K562 (cell line): ENCODE measurements around the gene DPEP3. TPM values are rescaled to one million over a fixed set of nuclear protein-coding genes. Genes with fewer than 3 reads are reported as not detected.
A peak's percentile ranks its signal among the peaks of the same experiment; 100 is the strongest.

Experiments
- BCOR ChIP-seq: fragments of 450-650 bp; IDR thresholded peaks from 2 replicates; pipeline ENCODE4 v1.6.1; 2016
- BMI1 ChIP-seq: fragments of 150-350 bp; IDR thresholded peaks from 2 replicates; pipeline ENCODE4 v1.6.1; 2014; ENCODE audit warnings: low read length
- BRD9 ChIP-seq: fragments of 450-650 bp; IDR thresholded peaks from 2 replicates; pipeline ENCODE4 v1.6.1; 2018; ENCODE audit warnings: low read depth; ENCODE audit not compliant: partially characterized antibody
- CEBPG ChIP-seq, 3 experiments: fragments of 200-800 bp in 1 of 3; sonication (Bioruptor generic) in 1 of 3; sonication (generic) in 1 of 3; formaldehyde crosslinking in 1 of 3; IDR thresholded peaks in 2 of 3; conservative IDR thresholded peaks in 1 of 3; 2 replicates each; pipeline versions ENCODE4 v1.6.1 to v1.8.0; 2016 to 2022; ENCODE audit warnings: missing compliant biosample characterization in 2 of 3, missing genetic modification characterization in 2 of 3, mild to moderate bottlenecking in 1 of 3, missing genetic modification reagents in 1 of 3
- CSDE1 ChIP-seq, 2 experiments: fragments of 450-650 bp; IDR thresholded peaks; 2 replicates each; pipeline ENCODE4 v1.6.1; 2016; ENCODE audit warnings: mild to moderate bottlenecking in 1 of 2
- CTBP1 ChIP-seq: fragments of 450-650 bp; IDR thresholded peaks from 2 replicates; pipeline ENCODE4 v1.6.1; 2016; ENCODE audit warnings: borderline replicate concordance
- DDX20 ChIP-seq: fragments of 450-650 bp; IDR thresholded peaks from 2 replicates; pipeline ENCODE4 v1.6.1; 2016; ENCODE audit warnings: missing genetic modification characterization, low read depth, mild to moderate bottlenecking, missing compliant biosample characterization, moderate library complexity
- MEF2D ChIP-seq: conservative IDR thresholded peaks from 2 replicates; pipeline ENCODE4 v1.6.1; 2016; ENCODE audit warnings: low read depth, missing genetic modification characterization, missing compliant biosample characterization
- MTF1 ChIP-seq: fragments of 250-450 bp; sonication (Bioruptor Pico); IDR thresholded peaks from 2 replicates; pipeline ENCODE4 v1.9.0; 2021; ENCODE audit warnings: moderate library complexity, mild to moderate bottlenecking, inconsistent platforms, borderline replicate concordance
- NCOA6 ChIP-seq: fragments of 450-650 bp; IDR thresholded peaks from 2 replicates; pipeline ENCODE4 v1.6.1; 2017; ENCODE audit warnings: mild to moderate bottlenecking
- NFXL1 ChIP-seq: fragments of 450-650 bp; formaldehyde crosslinking; IDR thresholded peaks from 2 replicates; pipeline ENCODE4 v1.4.0; 2021; ENCODE audit warnings: mild to moderate bottlenecking
- NRF1 ChIP-seq, 2 experiments: fragments of 450-650 bp; IDR thresholded peaks in 1 of 2; conservative IDR thresholded peaks in 1 of 2; 2 replicates each; pipeline ENCODE4 v1.6.1; 2014; ENCODE audit warnings: mild to moderate bottlenecking in 2 of 2
- POLR2G ChIP-seq: fragments of 200-400 bp; formaldehyde crosslinking; IDR thresholded peaks from 2 replicates; pipeline ENCODE4 v1.6.1; 2017; ENCODE audit warnings: low read depth, mild to moderate bottlenecking, antibody characterized with exemption, low read length, moderate library complexity
- RAD51 ChIP-seq: fragments of 450-650 bp; IDR thresholded peaks from 2 replicates; pipeline ENCODE4 v1.7.1; 2016; ENCODE audit warnings: low read depth, mild to moderate bottlenecking, borderline replicate concordance
- SAFB ChIP-seq: fragments of 200-400 bp; formaldehyde crosslinking; IDR thresholded peaks from 2 replicates; pipeline ENCODE4 v1.6.1; 2017; ENCODE audit warnings: low read depth, low read length, borderline replicate concordance
- SP1 ChIP-seq: sonication (generic); formaldehyde crosslinking; IDR thresholded peaks from 2 replicates; pipeline ENCODE4 v1.8.1; 2022; ENCODE audit warnings: mild to moderate bottlenecking, missing genetic modification reagents
- TAL1 ChIP-seq: fragments of 450-650 bp; IDR thresholded peaks from 2 replicates; pipeline ENCODE4 v1.6.1; 2016; ENCODE audit warnings: mild to moderate bottlenecking
- ZC3H4 ChIP-seq: sonication (generic); formaldehyde crosslinking; IDR thresholded peaks from 2 replicates; pipeline ENCODE4 v1.9.0; 2021; ENCODE audit warnings: missing genetic modification reagents, borderline replicate concordance
- ZFX ChIP-seq: sonication (generic); formaldehyde crosslinking; IDR thresholded peaks from 2 replicates; pipeline ENCODE4 v1.8.0; 2022; ENCODE audit warnings: mild to moderate bottlenecking, missing genetic modification reagents, moderate library complexity
- ZNF239 ChIP-seq: fragments of 250-450 bp; sonication (Bioruptor Pico); IDR thresholded peaks from 2 replicates; pipeline ENCODE4 v1.4.0; 2020; ENCODE audit warnings: mild to moderate bottlenecking
- ZNF551 ChIP-seq: fragments of 250-450 bp; sonication (Bioruptor Pico); IDR thresholded peaks from 2 replicates; pipeline ENCODE4 v1.5.0; 2021; ENCODE audit warnings: mild to moderate bottlenecking, moderate library complexity
- ZNF77 ChIP-seq: fragments of 250-450 bp; sonication (Bioruptor Pico); IDR thresholded peaks from 2 replicates; pipeline ENCODE4 v1.5.0; 2020
- ZNF79 ChIP-seq: fragments of 250-450 bp; sonication (Bioruptor Pico); IDR thresholded peaks from 2 replicates; pipeline ENCODE4 v1.4.0; 2020; ENCODE audit warnings: low read depth, mild to moderate bottlenecking, moderate library complexity
- ZZZ3 ChIP-seq: fragments of 450-650 bp; IDR thresholded peaks from 2 replicates; pipeline ENCODE4 v1.6.1; 2016; ENCODE audit warnings: antibody characterized with exemption, mild to moderate bottlenecking, moderate library complexity
- polyA plus RNA-seq, 8 experiments: library from polyadenylated mRNA; depleted of rRNA in 4 of 8; stranded (reverse) in 5 of 8; unstranded in 3 of 8; fragments of >200 nt; fragmentation: Nextera tagmentation in 2 of 8; fragmentation: Illumina TruSeq in 1 of 8; extraction: Ambion mirVana in 2 of 8; extraction: Trizol in 1 of 8; gene quantifications; 2 replicates each; pipeline versions ENCODE4 v1.2.1 to v1.2.3, GENCODE V29; 2011 to 2014; ENCODE audit warnings: inconsistent platforms in 1 of 8, missing spikeins in 1 of 8
- total RNA-seq, 7 experiments: library from RNA; depleted of rRNA in 6 of 7; stranded (reverse); fragments of >200 nt in 6 of 7; fragmentation: Illumina TruSeq in 2 of 7; extraction: Trizol in 2 of 7; gene quantifications; 2 replicates each; pipeline versions ENCODE4 v1.2.1 to v1.2.3, GENCODE V29; 2011 to 2021; ENCODE audit warnings: low replicate concordance in 1 of 7
- TF ChIP-seq, protein P1 (sequence below): sonication (generic); formaldehyde crosslinking; IDR thresholded peaks from 2 replicates; pipeline ENCODE4 v1.9.0; 2022; ENCODE audit warnings: mild to moderate bottlenecking, missing genetic modification reagents
- TF ChIP-seq, protein P2 (sequence below): sonication (generic); formaldehyde crosslinking; IDR thresholded peaks from 2 replicates; pipeline ENCODE4 v1.8.0; 2023; ENCODE audit warnings: mild to moderate bottlenecking, missing genetic modification reagents

The DPEP3 gene
- total and polyA plus RNA-seq, 9 of the 15 experiments (the other 6 are each of a cell fraction or from before 2014, with no cell fraction given) = not detected

DNA sequence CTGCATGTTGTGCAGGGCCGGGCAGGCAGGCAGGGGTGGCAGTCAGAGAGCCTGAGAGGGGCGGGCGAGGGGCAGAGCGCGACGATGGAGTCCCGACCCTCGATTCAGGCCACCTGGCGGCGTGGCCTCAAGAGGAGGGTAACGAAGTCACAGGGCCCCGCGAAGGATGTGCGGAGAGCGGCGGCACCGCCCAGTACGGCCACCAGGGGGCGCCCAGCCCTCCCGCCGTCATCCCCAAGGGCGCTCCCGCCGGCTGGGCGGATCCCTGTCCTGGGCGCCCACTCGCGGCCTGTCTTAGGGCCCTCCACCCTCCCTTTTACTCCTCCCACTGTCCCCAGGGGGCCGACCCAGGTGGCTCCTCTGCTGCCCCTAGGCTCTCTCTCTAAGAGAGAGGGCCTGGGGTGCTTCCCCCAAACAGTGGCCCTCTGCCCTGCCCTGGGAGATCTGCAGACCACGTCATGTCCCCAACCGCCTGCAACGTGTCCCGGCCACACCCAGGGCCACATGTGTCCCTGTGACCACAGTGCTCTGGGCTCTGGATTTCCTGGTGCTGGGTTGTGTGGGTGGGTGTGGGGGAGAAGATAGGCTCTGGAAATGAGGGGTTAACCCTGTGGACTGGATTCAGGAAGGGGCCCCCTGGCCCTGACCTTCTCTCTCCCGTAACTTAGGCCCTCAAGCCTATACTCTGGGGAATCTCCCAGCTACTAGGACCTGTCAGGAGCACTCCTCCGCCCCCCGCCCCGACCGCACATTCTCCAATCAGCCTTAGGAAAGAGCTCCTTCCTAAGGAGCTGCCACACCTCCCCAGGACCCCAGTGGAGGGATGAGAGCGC lies 13.1 kb upstream of the DPEP3 start (continued):
- TF ChIP-seq CEBPG (CRISPR knock-in tag; IDR thresholded peaks at IDR 0.05) (no peak), CEBPG (tag; conservative IDR thresholded peaks at IDR 0.05 in 1 of 2, IDR thresholded peaks at IDR 0.05 in 1 of 2) (no peak), ZNF239 (peak; percentile 37; the same call in 1 of the 2 replicates), MEF2D (tag) (peak; percentile 17; the same call in 1 of the 2 replicates), NRF1 (conservative IDR thresholded peaks at IDR 0.05 in 1 of 2, IDR thresholded peaks at IDR 0.05 in 1 of 2) (peak; percentile 23 to 31; a peak in 1 of 4 replicates), RAD51 (no peak; the same call in 1 of the 2 replicates), ZNF77 (CRISPR knock-in tag) (no peak), CTBP1 (peak; percentile 90), MTF1 (CRISPR knock-in tag) (no peak), BCOR (0 out of 2 replicates have a peak, but pooled peaks have one; percentile 34), ZNF79 (CRISPR knock-in tag) (no peak), TAL1 (no peak), BMI1 (no peak), DDX20 (no peak), SP1 (CRISPR knock-in tag) (peak; percentile 80), POLR2G (peak; percentile 85), NCOA6 (no peak), CSDE1 (IDR thresholded peaks at IDR 0.05) (no peak), BRD9 (peak; percentile 80), ZC3H4 (CRISPR knock-in tag) (no peak), ZZZ3 (0 out of 2 replicates have a peak, but pooled peaks have one; percentile 48), SAFB (peak; percentile 89), ZFX (peak; percentile 93), ZNF551 (CRISPR knock-in tag) (no peak), NFXL1 (CRISPR knock-in tag) (no peak)
- TF ChIP-seq, protein P1, sequence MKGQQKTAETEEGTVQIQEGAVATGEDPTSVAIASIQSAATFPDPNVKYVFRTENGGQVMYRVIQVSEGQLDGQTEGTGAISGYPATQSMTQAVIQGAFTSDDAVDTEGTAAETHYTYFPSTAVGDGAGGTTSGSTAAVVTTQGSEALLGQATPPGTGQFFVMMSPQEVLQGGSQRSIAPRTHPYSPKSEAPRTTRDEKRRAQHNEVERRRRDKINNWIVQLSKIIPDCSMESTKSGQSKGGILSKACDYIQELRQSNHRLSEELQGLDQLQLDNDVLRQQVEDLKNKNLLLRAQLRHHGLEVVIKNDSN = peak; percentile 51
- TF ChIP-seq, protein P2, sequence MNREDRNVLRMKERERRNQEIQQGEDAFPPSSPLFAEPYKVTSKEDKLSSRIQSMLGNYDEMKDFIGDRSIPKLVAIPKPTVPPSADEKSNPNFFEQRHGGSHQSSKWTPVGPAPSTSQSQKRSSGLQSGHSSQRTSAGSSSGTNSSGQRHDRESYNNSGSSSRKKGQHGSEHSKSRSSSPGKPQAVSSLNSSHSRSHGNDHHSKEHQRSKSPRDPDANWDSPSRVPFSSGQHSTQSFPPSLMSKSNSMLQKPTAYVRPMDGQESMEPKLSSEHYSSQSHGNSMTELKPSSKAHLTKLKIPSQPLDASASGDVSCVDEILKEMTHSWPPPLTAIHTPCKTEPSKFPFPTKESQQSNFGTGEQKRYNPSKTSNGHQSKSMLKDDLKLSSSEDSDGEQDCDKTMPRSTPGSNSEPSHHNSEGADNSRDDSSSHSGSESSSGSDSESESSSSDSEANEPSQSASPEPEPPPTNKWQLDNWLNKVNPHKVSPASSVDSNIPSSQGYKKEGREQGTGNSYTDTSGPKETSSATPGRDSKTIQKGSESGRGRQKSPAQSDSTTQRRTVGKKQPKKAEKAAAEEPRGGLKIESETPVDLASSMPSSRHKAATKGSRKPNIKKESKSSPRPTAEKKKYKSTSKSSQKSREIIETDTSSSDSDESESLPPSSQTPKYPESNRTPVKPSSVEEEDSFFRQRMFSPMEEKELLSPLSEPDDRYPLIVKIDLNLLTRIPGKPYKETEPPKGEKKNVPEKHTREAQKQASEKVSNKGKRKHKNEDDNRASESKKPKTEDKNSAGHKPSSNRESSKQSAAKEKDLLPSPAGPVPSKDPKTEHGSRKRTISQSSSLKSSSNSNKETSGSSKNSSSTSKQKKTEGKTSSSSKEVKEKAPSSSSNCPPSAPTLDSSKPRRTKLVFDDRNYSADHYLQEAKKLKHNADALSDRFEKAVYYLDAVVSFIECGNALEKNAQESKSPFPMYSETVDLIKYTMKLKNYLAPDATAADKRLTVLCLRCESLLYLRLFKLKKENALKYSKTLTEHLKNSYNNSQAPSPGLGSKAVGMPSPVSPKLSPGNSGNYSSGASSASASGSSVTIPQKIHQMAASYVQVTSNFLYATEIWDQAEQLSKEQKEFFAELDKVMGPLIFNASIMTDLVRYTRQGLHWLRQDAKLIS (CRISPR knock-in tag) = peak; percentile 63; the same call in 1 of the 2 replicates
